WTC11 (cell line): ENCODE results near the gene CACNA2D3. TPM values are rescaled to one million over a fixed set of nuclear protein-coding genes. Genes with fewer than 3 reads are reported as not detected.

Source experiments
- ATAC-seq: fragments of 200-7000 bp; cut with Tn5 transposase; 2 replicates; pipeline ENCODE4 v1.10.0; 2021; ENCODE audit warnings: mild to moderate bottlenecking, moderate library complexity
- CTCF ChIA-PET: fragments of 300-600 bp; sonication (Branson Sonifier 250); formaldehyde crosslinking; loops from one replicate; lab custom pipeline; 2021; ENCODE audit warnings: antibody characterized with exemption; lab: Charles Lee
- POLR2A ChIA-PET: fragments of 350-600 bp; sonication (Branson Sonifier 250); formaldehyde crosslinking; loops from one replicate; lab custom pipeline; 2021; ENCODE audit warnings: antibody characterized with exemption; lab: Charles Lee
- DNase-seq: peaks from one replicate; pipeline ENCODE4 v3.0.0; 2021; ENCODE audit warnings: low spot score
- H3K27ac Mint-ChIP-seq: 2 replicates; pipeline ENCODE4 v1.8.0; 2021; ENCODE audit warnings: mixed read lengths
- H3K27me3 Mint-ChIP-seq: 2 replicates; pipeline ENCODE4 v1.8.0; 2021; ENCODE audit warnings: low read depth, mild to moderate bottlenecking, moderate library complexity, mixed read lengths
- H3K36me3 Mint-ChIP-seq: 2 replicates; pipeline ENCODE4 v1.8.0; 2021; ENCODE audit warnings: mixed read lengths
- H3K4me1 Mint-ChIP-seq: 2 replicates; pipeline ENCODE4 v1.8.0; 2022; ENCODE audit warnings: mixed read lengths
- H3K4me3 Mint-ChIP-seq: 2 replicates; pipeline ENCODE4 v1.8.0; 2021; ENCODE audit warnings: mild to moderate bottlenecking, moderate library complexity, mixed read lengths
- H3K9me3 Mint-ChIP-seq: 2 replicates; pipeline ENCODE4 v1.8.0; 2021; ENCODE audit warnings: mixed read lengths
- ATF1 ChIP-seq: sonication (generic); formaldehyde crosslinking; IDR thresholded peaks from 2 replicates; pipeline ENCODE4 v1.8.1; 2023; ENCODE audit warnings: mild to moderate bottlenecking, moderate library complexity, missing genetic modification reagents
- ATF2 ChIP-seq: sonication (generic); formaldehyde crosslinking; IDR thresholded peaks from 2 replicates; pipeline ENCODE4 v1.8.1; 2022; ENCODE audit warnings: low read depth, missing genetic modification reagents, borderline replicate concordance
- CDX4 ChIP-seq: fragments of 250-450 bp; sonication (Bioruptor Pico); IDR thresholded peaks from 2 replicates; pipeline ENCODE4 v1.9.0; 2021; ENCODE audit warnings: moderate library complexity, mild to moderate bottlenecking, inconsistent platforms, borderline replicate concordance
- CREB1 ChIP-seq: sonication (generic); formaldehyde crosslinking; IDR thresholded peaks from 2 replicates; pipeline ENCODE4 v1.8.0; 2023; ENCODE audit warnings: mild to moderate bottlenecking, missing genetic modification reagents
- CREM ChIP-seq: sonication (generic); formaldehyde crosslinking; IDR thresholded peaks from 2 replicates; pipeline ENCODE4 v1.8.1; 2022; ENCODE audit warnings: mild to moderate bottlenecking, missing genetic modification reagents, moderate library complexity
- E2F1 ChIP-seq: sonication (generic); formaldehyde crosslinking; IDR thresholded peaks from 2 replicates; pipeline ENCODE4 v1.8.0; 2022; ENCODE audit warnings: mild to moderate bottlenecking, missing genetic modification reagents
- ELF4 ChIP-seq: sonication (generic); formaldehyde crosslinking; IDR thresholded peaks from 2 replicates; pipeline ENCODE4 v1.8.1; 2022; ENCODE audit warnings: low read depth, mild to moderate bottlenecking, moderate library complexity, missing genetic modification reagents
- EMX1 ChIP-seq: fragments of 250-450 bp; sonication (Bioruptor Pico); IDR thresholded peaks from 2 replicates; pipeline ENCODE4 v1.8.0; 2021; ENCODE audit warnings: mild to moderate bottlenecking
- FOXP1 ChIP-seq: sonication (generic); formaldehyde crosslinking; IDR thresholded peaks from 2 replicates; pipeline ENCODE4 v1.8.0; 2022; ENCODE audit warnings: missing genetic modification reagents, mild to moderate bottlenecking, moderate library complexity, borderline replicate concordance
- GABPB1 ChIP-seq: sonication (generic); formaldehyde crosslinking; IDR thresholded peaks from 2 replicates; pipeline ENCODE4 v1.8.1; 2023; ENCODE audit warnings: mild to moderate bottlenecking, missing genetic modification reagents
- HMGA2 ChIP-seq: fragments of 250-450 bp; sonication (Bioruptor Pico); IDR thresholded peaks from 2 replicates; pipeline ENCODE4 v1.4.0; 2021; ENCODE audit warnings: mild to moderate bottlenecking, moderate library complexity
- MYBL2 ChIP-seq: sonication (generic); formaldehyde crosslinking; IDR thresholded peaks from 2 replicates; pipeline ENCODE4 v1.8.1; 2023; ENCODE audit warnings: mild to moderate bottlenecking, moderate library complexity, missing genetic modification reagents
- SMAD4 ChIP-seq: sonication (generic); formaldehyde crosslinking; IDR thresholded peaks from 2 replicates; pipeline ENCODE4 v1.8.0; 2022; ENCODE audit warnings: mild to moderate bottlenecking, missing genetic modification reagents
- SP1 ChIP-seq: sonication (generic); formaldehyde crosslinking; conservative IDR thresholded peaks from 2 replicates; pipeline ENCODE4 v1.8.1; 2022; ENCODE audit warnings: missing genetic modification reagents
- TEAD4 ChIP-seq: sonication (generic); formaldehyde crosslinking; IDR thresholded peaks from 2 replicates; pipeline ENCODE4 v1.8.0; 2022; ENCODE audit warnings: mild to moderate bottlenecking, missing genetic modification reagents
- ZNF671 ChIP-seq: fragments of 250-450 bp; sonication (Bioruptor Pico); IDR thresholded peaks from 2 replicates; pipeline ENCODE4 v1.8.0; 2021; ENCODE audit warnings: mild to moderate bottlenecking
- total RNA-seq: library from RNA; stranded (reverse); gene quantifications from 3 replicates; pipeline ENCODE4 v1.2.3, GENCODE V29; 2021
- TF ChIP-seq, protein P1 (sequence below): sonication (generic); formaldehyde crosslinking; IDR thresholded peaks from 2 replicates; pipeline ENCODE4 v1.8.0; 2022; ENCODE audit warnings: mild to moderate bottlenecking, missing genetic modification reagents
- TF ChIP-seq, protein P2 (sequence below): sonication (generic); formaldehyde crosslinking; IDR thresholded peaks from 2 replicates; pipeline ENCODE4 v1.8.1; 2022; ENCODE audit warnings: low read depth, mild to moderate bottlenecking, moderate library complexity, missing genetic modification reagents, borderline replicate concordance
- TF ChIP-seq, protein P3 (sequence below): sonication (generic); formaldehyde crosslinking; conservative IDR thresholded peaks from 2 replicates; pipeline ENCODE4 v1.8.1; 2023; ENCODE audit warnings: mild to moderate bottlenecking, low read depth, missing genetic modification reagents, moderate library complexity
- TF ChIP-seq, protein P4 (sequence below): sonication (generic); formaldehyde crosslinking; IDR thresholded peaks from 2 replicates; pipeline ENCODE4 v1.8.1; 2023; ENCODE audit warnings: mild to moderate bottlenecking, missing genetic modification reagents

The CACNA2D3 gene
- total RNA-seq, 1 experiment from 2014 or later = 5.0 TPM

DNA sequence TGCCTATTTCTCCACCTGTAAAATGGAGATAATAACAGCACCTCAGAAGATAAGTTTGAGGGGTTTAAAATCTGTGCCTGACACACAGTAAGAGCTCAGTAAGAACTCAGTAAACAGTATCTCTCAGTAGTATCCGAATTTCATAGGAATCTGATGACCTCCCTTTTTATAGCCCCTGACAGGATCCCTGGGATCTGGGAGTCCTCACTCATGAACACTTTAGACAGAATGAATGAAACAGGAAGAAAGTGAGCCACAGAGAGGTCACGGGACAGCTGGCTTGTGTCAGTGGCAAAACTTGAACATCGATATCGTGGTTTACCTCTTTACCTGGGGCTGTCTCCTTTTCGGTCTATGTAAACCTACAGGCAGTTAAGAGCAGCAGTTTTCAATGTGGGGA is 754.3 kb downstream of the CACNA2D3 start (continued):
- TF ChIP-seq ATF2 (CRISPR knock-in tag) = no peak
- TF ChIP-seq CDX4 (CRISPR knock-in tag) = no peak
- no peak for TF ChIP-seq CREB1 (CRISPR knock-in tag)
- TF ChIP-seq, protein P1, sequence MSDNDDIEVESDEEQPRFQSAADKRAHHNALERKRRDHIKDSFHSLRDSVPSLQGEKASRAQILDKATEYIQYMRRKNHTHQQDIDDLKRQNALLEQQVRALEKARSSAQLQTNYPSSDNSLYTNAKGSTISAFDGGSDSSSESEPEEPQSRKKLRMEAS (CRISPR knock-in tag) = no peak
- TF ChIP-seq EMX1 (CRISPR knock-in tag) = no peak
- TF ChIP-seq, all 79 proteins: peak for 0

GRCh38 chr3:54877730-54878129 is 755.4 kb downstream of the CACNA2D3 start:
- H3K36me3 Mint-ChIP-seq = 0 out of 2 replicates have a peak, but pooled peaks cover 6% of the 10 kb centered on the region
- no peaks in the 10 kb centered on the region for H3K27me3 Mint-ChIP-seq
- H3K27ac Mint-ChIP-seq = no peak overlapping the region
- H3K4me1 Mint-ChIP-seq = peaks cover 28% of the 10 kb centered on the region
- CTCF ChIA-PET = interaction anchor here (0.9 kb wide), 1 partner anchor 449 kb away, joined by 5 read pairs; no protein-coding TSS in a partner anchor
- TF ChIP-seq GABPB1 (CRISPR knock-in tag) = no peak
- no peak for TF ChIP-seq FOXP1 (CRISPR knock-in tag)
- no peak for TF ChIP-seq ATF1 (CRISPR knock-in tag)
- TF ChIP-seq SMAD4 (CRISPR knock-in tag) = no peak
- TF ChIP-seq SP1 (CRISPR knock-in tag) = no peak
- TF ChIP-seq TEAD4 (CRISPR knock-in tag) = no peak
- TF ChIP-seq CREM (CRISPR knock-in tag) = no peak
- no peak for TF ChIP-seq HMGA2 (CRISPR knock-in tag)
- TF ChIP-seq, protein P2, sequence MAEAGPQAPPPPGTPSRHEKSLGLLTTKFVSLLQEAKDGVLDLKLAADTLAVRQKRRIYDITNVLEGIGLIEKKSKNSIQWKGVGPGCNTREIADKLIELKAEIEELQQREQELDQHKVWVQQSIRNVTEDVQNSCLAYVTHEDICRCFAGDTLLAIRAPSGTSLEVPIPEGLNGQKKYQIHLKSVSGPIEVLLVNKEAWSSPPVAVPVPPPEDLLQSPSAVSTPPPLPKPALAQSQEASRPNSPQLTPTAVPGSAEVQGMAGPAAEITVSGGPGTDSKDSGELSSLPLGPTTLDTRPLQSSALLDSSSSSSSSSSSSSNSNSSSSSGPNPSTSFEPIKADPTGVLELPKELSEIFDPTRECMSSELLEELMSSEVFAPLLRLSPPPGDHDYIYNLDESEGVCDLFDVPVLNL = no peak
- TF ChIP-seq, all 79 proteins: peak for 0
- H3K9me3 Mint-ChIP-seq = no peaks in the 10 kb centered on the region
- no peak for ATAC-seq
- POLR2A ChIA-PET = no interaction called here
- no peak for DNase-seq
- H3K4me3 Mint-ChIP-seq = no peak overlapping the region

GRCh38 chr3:54878145-54878544 is 755.8 kb downstream of the CACNA2D3 start:
- TF ChIP-seq ATF2 (CRISPR knock-in tag) (no peak), EMX1 (CRISPR knock-in tag) (no peak), ZNF671 (no peak), MYBL2 (CRISPR knock-in tag) (no peak), ELF4 (no peak), FOXP1 (CRISPR knock-in tag) (no peak), CDX4 (CRISPR knock-in tag) (no peak), E2F1 (no peak), HMGA2 (CRISPR knock-in tag) (no peak), SMAD4 (CRISPR knock-in tag) (no peak)
- TF ChIP-seq, protein P3, sequence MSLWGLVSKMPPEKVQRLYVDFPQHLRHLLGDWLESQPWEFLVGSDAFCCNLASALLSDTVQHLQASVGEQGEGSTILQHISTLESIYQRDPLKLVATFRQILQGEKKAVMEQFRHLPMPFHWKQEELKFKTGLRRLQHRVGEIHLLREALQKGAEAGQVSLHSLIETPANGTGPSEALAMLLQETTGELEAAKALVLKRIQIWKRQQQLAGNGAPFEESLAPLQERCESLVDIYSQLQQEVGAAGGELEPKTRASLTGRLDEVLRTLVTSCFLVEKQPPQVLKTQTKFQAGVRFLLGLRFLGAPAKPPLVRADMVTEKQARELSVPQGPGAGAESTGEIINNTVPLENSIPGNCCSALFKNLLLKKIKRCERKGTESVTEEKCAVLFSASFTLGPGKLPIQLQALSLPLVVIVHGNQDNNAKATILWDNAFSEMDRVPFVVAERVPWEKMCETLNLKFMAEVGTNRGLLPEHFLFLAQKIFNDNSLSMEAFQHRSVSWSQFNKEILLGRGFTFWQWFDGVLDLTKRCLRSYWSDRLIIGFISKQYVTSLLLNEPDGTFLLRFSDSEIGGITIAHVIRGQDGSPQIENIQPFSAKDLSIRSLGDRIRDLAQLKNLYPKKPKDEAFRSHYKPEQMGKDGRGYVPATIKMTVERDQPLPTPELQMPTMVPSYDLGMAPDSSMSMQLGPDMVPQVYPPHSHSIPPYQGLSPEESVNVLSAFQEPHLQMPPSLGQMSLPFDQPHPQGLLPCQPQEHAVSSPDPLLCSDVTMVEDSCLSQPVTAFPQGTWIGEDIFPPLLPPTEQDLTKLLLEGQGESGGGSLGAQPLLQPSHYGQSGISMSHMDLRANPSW (CRISPR knock-in tag) = no peak
- TF ChIP-seq, protein P4, sequence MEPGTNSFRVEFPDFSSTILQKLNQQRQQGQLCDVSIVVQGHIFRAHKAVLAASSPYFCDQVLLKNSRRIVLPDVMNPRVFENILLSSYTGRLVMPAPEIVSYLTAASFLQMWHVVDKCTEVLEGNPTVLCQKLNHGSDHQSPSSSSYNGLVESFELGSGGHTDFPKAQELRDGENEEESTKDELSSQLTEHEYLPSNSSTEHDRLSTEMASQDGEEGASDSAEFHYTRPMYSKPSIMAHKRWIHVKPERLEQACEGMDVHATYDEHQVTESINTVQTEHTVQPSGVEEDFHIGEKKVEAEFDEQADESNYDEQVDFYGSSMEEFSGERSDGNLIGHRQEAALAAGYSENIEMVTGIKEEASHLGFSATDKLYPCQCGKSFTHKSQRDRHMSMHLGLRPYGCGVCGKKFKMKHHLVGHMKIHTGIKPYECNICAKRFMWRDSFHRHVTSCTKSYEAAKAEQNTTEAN (CRISPR knock-in tag) = no peak
- H3K4me1 Mint-ChIP-seq = peaks cover 24% of the 10 kb centered on the region
- H3K27me3 Mint-ChIP-seq = no peaks in the 10 kb centered on the region
- DNase-seq = no peak
- 0 out of 2 replicates have a peak, but pooled peaks cover 6% of the 10 kb centered on the region for H3K36me3 Mint-ChIP-seq
- POLR2A ChIA-PET = no interaction called here
- ATAC-seq = no peak
- H3K4me3 Mint-ChIP-seq = no peak overlapping the region
- no peaks in the 10 kb centered on the region for H3K9me3 Mint-ChIP-seq
- no peak overlapping the region for H3K27ac Mint-ChIP-seq
- CTCF ChIA-PET = interaction anchor here (0.9 kb wide), 1 partner anchor 450 kb away, joined by 5 read pairs; no protein-coding TSS in a partner anchor
